GM18867 (cell line): ENCODE measurements around the gene SP3.

Experiments
- ATAC-seq: cut with Tn5 transposase; IDR thresholded peaks from one replicate; pipeline ENCODE4 v1.9.1; 2021; ENCODE audit warnings: mild to moderate bottlenecking, moderate library complexity; ENCODE audit not compliant: unreplicated experiment

Gene SP3

DNA sequence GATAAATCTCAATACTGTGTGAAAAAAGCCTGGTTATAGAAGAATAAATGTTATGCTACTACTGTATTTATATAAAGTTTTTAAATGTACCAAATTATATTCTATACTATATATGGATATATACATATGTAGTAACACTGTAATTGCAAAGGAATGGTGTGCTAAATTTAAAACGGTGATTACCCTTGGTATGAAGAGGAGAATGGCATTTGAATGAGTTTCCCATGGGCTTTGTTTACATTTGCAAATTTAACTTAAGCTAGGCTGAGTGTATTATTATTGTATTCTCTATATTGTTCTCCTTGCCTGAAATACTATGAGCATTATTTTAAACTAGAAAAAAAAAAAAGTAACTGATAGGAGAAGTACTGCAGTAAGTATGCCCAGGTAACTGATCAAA, 4.7 kb upstream of the SP3 start:
- ATAC-seq, result no peak

DNA sequence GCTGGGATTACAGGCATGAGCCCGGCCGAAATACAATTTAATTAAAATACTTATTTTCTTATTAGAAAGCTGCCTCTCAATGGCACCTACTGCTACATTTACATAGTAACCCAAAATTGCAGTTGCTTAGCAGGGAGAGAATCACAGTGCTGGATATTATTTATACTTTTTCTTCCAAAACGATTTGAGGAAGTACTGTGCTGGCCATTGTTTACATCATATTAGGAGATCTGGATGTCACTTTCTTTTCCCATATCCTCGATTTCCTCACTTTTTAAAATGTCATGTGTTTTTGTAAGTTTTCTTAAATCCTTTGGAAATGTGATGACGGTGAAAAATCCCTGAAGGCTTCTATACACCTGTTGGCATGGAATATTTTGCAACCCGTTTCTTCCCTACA, 3.4 kb upstream of the SP3 start:
- ATAC-seq, result no peak

DNA sequence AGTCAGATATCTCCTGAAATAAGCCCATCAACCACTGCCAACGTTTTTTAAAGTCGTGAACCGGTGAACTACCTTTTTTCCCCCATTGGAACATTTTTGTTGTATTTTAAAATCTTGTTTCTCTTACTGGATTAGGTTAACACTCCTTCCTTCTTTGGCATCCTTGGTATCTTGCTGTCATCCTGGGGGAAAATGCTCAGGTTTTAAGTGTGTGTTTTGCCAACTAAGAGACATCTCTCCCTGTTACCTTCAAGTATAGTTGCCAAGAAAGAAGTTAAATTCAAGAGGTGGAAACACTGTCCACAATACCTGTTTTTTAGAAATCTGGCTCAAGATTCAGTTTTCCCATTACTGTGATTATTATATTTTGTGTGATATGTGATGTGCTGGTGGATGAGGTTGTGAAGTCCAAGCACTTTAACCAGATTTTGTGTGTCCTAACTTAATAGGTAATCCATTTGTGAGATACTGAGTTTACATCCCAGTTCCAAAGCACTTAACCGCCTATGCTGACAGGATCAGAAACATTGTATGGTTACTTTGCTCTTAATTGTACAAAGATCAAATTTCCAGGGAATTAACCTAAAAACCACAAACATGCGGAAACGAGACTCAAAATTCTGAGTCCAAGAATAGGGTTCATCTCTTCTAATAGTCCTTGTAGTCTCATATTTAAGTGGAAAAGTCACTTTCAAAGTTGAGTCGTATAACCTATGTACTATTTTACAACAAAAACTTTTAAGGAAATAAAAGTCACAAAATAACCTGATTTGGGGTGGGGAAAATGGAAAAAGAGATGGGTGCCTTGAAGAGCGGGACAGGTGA, 1.3 kb upstream of the SP3 start:
- no peak for ATAC-seq

DNA sequence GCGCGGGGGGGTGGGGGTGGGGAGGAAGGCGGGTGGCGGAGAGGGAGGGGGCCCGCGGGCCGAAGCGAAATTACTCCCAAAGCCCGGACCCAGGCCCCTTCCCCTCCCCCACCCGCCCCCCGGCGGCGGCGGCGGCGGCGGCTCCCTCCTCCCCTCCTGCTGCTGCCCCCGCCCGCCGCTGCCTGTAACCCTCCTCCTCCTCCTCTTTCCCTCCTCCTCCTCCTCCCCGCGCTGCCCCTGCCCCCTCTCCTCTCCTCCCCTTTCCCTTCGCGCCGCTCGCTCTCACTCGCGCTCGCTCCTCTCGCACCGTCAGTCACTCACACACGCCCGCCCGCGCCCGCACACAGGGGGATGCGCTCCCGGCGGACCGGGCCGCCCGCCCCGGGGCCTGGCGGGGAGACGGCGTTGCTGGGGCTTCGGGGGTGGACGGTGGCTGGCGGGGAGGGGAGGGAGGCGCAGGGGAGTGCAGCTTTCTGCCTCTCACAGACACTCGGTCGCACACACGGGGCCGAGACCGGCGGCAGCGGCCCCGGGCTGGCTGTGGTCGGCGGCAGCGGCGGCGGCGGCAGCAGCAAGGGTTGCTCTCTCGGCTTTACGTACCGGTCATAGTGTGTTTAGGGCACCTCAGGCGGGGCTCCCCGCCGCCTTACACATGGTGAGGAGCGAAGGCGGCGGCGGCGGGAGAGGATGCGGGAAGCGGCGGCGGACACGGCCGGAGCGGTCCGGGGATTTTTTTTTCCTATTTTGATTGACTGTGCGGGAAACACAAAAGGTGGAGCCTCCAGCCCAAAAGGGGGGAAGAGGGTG, 405 bp downstream of the SP3 start:
- peak; percentile 24 for ATAC-seq

DNA sequence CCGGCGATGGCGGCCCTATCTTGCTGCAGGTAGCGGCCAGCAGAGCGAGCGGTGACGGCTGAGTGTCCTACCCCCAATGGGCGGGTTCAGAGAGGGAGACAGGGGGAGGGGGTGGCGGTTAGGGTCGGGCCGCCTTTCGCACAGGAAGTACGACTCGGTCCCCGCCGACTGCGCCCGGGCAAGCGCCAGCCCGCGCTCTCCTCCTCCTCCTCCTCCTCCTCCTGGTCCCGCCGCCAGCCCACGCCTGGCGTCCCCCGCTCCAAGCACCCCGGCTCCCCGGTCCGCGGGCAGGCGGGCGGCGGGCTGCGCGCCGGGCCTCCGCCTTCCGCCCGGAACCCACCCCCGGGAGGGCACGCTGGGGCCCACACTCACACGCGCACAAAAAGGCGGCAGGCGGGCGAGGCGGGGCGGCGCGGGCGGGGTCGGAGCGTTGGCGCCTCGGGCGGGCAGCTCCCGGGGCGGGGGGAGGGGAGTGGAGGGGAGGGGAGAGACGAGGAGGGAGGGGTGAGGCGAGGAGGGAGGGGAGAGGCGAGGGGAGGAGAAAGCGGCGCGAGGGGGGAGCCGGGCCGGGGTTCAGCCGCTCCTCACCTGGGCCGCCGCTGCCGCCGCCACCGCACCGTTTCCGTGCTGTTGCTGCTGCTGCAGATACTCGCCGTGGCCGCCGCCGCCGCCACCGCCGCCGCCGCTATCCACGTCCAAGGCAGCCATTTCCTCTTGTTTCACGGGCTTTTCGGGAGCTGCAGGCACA, 1.2 kb downstream of the SP3 start:
- peak; percentile 59 for ATAC-seq

DNA sequence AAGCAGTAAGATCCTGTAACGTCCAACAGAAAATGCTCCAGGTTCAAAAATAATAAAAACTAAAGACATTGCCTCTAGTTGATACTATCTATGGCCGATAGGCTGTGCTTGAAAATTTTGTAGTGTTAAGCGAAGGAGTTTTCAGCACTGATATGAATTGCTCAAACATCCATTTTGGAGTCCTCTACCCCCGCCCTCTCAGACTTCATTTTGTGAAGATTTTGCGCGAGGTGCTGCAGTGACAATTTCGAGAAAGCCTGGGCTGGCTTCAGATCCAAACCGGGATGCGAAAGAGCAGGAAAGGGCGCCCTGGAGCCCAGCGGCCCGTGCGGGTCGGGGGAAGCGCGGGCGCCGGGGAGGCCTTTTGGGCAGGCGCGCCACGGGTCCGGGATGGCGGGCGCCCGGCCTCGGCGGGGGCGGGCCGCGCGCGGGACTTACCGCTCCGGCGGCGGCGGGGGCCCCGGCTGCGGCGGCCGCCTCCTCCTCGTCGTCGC, 1.8 kb downstream of the SP3 start:
- ATAC-seq, result peak; percentile 18

DNA sequence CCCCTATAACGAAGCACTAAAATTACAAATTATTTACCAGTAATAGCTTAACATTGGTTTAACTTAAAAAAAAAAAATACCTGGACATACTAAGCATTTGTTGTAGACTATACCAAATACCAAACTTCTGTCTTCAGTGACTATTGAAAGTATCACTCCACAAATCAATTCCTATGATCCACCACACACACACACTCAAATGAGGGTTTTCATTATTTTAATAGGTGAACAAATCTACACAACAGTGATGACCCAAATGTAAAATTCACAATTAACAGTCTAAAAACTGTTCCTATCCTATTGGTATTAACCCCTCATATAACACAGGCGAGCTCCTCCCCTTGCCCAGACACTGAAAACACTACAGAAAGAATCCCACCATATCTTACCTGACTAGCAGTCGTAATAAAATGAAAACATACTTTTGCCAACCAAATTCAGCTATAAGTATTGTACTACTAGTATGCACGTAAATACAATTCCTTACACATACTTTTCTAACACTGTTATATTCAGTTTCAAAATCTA, 2.5 kb downstream of the SP3 start:
- no peak for ATAC-seq

DNA sequence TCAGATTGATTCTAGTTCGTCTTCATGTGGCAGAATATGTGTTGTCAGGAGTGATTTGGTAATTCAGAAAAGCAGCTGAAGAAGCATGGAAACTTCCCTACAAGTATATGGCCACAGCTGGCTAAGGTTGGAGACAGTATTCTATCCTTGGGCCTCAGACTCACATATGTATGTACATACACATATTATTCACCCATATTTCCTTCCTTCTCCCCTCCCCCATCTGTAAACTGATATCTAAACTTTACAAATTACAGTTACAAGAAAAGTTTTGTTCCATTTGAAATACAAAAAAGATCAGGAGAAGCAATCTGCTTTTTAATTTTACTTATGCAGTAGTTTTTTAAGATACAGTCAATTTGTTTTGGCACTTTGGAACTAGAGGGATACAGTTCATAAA, 3.1 kb downstream of the SP3 start:
- ATAC-seq, result no peak

DNA sequence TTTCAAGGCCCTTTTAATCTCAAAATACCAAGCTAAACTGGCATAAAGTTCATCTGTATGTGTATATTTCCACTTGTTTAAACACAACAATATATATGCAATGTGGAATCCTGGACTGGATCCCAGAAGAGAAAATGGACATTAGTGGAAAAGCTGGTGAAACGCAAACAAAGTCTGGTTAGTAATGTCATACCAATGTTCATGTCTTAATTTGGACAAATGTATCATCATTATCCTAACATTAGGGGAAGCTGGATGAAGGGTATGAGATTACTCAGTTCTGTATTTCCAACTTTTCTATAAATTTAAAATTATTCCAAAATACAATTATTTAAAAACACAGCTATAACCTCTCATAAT, 3.8 kb downstream of the SP3 start:
- ATAC-seq, result no peak

DNA sequence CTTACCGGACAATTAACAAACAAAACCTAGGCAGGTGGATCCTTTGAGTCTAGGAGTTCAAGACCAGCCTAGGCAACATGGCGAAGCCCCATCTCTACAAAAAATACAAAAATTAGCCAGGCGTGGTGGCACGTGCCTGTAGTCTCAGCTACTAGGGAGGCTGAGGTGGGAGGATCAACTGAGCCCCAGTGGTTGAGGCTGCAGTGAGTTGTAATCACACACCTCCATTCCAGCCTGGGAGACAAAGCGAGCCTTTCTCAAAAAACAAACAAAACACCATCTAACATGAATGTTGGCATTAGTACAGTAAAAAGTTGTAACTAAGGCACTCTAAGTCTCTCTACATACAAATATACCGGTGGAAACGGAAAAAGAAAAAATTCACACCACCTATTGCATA, 5.3 kb downstream of the SP3 start:
- ATAC-seq, result no peak

DNA sequence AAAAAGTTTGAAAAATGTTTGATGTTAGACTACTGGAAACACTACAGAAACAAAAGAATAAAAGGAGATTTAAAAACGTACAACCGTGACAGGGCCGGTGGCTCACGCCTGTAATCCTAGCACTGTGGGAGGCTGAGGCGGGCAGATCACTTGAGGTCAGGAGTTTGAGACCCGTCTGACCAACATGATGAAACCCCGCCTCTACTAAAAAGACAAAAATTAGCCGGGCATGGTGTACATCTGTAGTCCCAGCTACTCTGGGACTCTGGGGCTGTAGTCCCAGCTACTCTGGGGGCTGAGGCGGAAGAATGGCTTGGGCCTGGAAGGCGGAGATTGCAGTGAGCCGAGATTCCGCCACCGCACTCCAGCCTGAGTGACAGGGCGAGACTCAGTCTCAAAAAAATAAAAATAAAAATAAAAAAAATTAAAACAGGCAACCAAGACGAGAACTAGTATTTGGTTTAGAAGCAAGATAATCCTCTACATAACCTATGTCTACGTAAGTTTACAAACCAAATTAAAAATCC, 5.8 kb downstream of the SP3 start:
- ATAC-seq, result no peak

DNA sequence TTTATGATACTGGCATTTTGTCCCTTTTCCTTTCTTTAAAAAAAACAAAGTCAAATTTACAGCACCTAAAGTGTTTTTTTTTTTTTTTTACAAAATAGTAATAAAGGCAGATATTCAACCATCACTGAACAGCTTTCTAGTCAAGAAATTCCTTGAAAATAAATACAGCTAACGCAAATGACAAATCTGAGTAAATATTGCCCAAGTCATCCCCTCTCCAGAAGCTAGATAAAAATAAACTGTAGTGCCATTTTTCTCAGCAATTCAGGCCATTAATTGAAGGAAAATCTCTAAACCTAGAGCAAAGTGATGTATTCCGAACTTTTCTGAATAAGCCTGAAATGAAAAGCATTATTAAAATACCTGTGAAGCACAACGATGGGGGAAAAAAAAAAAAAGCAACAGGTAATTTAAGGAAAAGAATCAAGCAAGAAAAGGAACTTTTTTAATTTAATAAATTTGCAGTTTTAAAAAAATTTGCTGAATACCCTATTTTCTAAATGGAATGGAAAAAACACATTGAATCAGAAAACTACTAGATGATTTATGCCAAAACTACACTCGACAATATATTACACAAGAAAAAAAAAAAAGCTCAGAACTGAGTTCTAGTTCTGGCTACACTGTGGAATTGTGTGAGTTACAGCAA, 6.9 kb downstream of the SP3 start:
- ATAC-seq, result no peak

DNA sequence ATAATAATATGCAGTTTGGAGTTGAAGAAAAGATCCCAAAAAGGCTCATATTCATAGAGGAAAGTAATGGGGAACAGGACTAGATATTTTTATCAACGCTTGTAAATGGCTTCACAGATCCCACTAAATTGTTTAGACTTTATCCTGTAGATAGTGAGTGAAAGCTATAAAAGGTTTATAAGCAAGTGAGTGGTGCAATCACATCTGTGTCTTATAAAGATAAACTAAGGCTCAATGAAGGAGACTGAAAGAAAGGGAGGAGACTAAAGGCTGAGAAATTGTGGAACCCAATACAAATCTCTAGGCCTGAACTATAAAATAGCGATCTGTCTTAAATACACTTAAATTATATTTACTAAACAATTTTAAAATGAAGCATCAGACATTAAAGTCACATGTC, 7.7 kb downstream of the SP3 start:
- ATAC-seq, result no peak

DNA sequence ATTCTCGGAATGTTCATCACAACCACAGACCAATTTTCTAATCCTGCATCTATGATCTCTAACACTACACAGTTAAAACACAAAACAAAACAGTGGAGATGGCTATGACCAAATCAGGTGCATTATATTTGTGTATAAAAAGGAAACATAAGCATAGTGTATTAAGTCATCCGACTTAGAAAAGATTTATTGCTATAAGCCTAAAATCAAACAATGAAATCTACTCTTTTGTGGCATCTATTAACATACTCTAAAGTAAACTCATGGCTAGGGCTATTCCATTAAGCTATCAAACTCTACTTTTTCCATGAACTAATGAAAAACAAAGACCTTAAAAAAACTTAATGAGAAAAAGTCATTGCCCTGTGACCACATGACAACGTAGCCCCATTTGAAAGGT, 8.7 kb downstream of the SP3 start:
- no peak for ATAC-seq

DNA sequence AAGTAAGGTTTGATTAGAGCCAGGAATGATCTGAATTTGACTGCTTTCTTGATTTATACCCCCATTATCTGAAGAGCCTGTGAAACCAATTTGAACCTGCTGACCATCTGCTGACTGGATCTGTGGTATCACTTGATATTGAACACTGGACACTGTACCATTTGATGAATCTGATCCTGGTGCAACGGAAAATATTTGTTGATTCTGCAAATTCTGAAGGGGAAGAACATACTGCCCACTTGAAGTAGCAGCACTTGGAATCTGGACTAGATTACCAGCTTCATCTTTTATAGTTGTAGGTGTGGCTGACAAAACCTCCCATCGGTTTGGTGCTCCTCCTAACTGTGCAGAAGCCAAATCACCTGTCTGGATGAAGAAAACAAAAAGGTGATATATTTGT, 9.3 kb downstream of the SP3 start:
- ATAC-seq, result no peak

DNA sequence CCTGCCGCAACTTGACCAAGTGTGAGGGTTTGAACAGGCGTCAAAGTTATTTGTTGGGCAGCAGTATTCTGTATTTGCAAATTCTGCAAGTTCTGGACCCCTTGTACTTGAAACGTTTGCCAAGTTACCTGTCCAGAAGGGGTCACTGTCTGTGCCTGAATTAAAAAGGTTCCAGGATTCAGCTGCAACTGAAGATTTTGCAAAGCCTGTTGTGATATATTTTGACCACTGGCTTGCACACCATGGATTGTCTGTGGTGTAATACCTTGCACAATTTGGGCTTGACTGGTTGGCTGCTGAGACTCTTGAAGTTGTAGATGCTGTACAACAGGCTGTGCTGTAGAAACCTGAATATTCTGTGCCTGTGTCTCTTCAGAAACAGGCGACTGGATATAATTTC, 10.2 kb downstream of the SP3 start:
- ATAC-seq, result no peak

DNA sequence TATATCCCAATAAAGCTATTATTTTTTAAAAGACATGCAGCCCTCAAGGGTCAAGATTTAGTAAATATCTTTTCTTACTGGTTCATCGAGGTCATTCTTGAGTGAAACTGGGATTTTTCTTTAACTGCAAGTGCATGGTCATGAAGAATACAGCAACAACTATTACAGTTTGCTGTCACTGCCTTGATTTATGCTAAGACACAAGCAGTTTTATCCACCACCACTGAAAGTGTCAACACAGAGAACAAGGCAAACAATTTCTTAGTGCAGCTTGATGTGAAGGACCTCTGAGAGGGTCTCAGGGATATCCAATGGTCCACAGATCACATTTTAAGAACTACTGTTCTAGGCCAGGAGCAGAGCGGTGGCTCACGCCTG, 12.1 kb downstream of the SP3 start:
- ATAC-seq, result no peak

DNA sequence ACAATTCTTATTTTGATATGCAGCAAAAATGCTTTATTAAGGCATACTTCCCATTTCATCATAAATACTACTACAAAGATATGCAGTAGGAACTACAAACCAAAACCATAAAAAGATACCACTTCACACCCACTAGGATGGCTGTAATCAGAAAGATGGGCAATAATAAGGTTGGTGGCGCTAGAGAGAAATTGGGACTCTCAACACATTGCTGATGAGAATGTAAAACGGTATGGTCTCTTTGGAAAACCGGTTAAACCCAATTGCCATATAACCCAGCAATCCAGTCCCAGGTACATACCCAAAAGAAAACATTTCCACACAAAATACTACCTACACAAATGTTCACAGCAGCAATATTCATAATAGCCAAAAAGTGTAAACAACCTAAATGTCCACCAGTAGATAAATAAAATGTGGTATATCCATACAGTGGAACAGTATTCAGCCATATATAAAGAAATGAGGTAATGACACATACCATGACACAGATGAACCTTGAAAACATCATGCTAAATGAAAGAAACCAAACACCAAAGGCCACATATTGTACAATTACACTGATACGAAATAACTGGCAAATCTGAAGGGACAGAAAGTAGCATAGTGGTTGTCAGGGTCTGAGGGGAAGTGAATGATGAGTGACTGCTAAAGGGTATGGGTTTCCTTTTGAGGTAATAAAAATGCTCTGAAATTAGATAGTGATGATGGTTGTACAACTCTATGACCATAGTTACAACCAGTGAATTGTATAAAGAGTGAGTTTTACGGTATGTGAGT, 12.7 kb downstream of the SP3 start:
- no peak for ATAC-seq

DNA sequence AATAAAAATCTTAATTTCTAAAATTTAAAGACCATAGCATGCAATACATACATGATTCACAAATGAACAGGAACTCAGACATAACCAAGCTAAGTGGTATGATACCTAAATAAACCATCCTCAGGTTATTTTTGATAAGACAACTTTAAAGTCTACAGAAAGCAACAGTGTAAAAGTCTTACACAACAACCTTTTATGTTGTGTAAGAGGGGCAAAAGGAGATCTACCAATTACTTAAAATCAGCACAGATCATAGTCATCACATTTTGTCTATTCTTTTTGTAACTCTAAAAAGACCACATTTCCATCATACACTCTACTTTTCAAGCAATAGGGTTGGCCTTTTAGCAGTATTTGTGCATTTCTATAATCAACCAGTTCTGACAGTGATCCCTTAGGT, 16.3 kb downstream of the SP3 start:
- ATAC-seq, result no peak

DNA sequence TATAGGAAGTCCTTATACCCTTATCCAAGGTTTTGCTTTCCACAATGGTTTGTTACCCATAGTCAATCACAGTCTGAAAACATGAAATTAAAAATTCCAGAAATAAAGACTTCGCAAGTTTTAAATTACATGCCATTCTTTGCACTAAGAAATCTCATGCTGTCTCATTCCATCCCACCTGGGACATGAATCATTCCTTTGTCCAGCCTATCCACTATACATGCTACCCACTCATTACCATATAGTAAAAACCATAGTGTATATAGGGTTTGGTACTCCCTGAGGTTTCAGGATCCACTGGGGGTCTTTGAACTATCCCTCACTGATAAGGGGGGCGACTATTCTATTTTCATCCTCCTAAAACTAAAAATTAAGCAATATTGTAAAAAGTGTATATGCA, 17.0 kb downstream of the SP3 start:
- no peak for ATAC-seq
